ENCODE data around the gene ZNF728. TPM values are rescaled to one million over a fixed set of nuclear protein-coding genes. Genes with fewer than 3 reads are reported as not detected.
"Not testable (repeated sequence)": the region's sequence is repeated elsewhere in the genome, so short reads cannot be mapped to it uniquely, and the experiment has no call there.

The ZNF728 gene
- total RNA-seq, 2 donors from 2014 or later = 0.45 TPM; not detected in 1

DNA sequence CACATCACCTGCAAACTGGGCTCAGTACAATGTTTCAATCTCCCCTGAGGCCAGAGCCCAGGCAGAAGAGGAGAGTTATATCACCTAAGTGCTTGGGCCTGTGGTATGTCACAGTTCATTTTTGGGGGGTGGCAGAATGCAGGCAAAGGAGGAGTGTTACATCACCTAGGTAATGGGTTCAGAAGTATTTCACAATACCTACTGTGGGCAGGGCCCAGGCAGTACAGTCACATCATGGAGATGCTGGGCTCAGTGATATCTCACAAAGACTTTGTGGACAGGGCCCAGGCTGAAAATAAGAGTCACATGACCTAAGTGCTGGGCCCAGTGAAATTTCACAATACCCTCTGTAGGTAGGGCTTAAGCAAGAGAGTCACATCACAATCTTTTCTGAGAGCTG, 12.7 kb upstream of the ZNF728 start:
- intact Hi-C loops (cut with DNase I) = no loop called here
- no peak overlapping the region for H3K27ac ChIP-seq
- no peaks in the 10 kb centered on the region for H3K9me3 ChIP-seq
- H3K4me3 ChIP-seq = no peak overlapping the region
- H3K36me3 ChIP-seq = no peaks in the 10 kb centered on the region
- H3K9ac ChIP-seq (ENCODE audit: low read depth in 2 of 2, low read length in 2 of 2) = no peak overlapping the region
- no peaks in the 10 kb centered on the region for H3K4me1 ChIP-seq
- no peak for DNase-seq
- TF ChIP-seq, protein P1, sequence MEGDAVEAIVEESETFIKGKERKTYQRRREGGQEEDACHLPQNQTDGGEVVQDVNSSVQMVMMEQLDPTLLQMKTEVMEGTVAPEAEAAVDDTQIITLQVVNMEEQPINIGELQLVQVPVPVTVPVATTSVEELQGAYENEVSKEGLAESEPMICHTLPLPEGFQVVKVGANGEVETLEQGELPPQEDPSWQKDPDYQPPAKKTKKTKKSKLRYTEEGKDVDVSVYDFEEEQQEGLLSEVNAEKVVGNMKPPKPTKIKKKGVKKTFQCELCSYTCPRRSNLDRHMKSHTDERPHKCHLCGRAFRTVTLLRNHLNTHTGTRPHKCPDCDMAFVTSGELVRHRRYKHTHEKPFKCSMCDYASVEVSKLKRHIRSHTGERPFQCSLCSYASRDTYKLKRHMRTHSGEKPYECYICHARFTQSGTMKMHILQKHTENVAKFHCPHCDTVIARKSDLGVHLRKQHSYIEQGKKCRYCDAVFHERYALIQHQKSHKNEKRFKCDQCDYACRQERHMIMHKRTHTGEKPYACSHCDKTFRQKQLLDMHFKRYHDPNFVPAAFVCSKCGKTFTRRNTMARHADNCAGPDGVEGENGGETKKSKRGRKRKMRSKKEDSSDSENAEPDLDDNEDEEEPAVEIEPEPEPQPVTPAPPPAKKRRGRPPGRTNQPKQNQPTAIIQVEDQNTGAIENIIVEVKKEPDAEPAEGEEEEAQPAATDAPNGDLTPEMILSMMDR (IDR thresholded peaks at IDR 0.05) = no peak
- H3K27me3 ChIP-seq = no peaks in the 10 kb centered on the region

DNA sequence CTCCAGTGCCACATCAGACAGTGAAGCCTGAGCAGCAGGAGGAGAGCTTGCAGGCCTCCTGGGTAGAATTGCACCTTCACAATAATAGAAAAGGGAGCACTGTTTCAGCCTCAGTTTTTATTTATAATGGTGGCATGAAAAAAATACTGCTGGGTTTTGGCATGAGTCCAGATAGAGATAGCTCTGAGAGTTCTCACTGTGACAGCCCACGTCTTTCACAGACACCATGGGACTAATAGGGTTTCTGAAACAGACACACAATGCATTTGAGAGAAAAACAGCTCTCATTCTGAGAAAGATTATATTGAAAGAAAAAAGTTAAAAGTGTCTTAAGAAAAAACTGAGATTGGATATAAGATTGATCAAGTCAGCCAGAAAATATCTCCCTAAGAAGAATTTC, 8.0 kb downstream of the ZNF728 start:
- H3K4me3 ChIP-seq; DNase-seq; H3K4me1 ChIP-seq; H3K36me3 ChIP-seq; H3K27ac ChIP-seq; H3K9me3 ChIP-seq; H3K27me3 ChIP-seq; intact Hi-C loops (cut with DNase I); H3K9ac ChIP-seq (ENCODE audit: low read depth in 2 of 2, low read length in 2 of 2): not testable (repeated sequence)

DNA sequence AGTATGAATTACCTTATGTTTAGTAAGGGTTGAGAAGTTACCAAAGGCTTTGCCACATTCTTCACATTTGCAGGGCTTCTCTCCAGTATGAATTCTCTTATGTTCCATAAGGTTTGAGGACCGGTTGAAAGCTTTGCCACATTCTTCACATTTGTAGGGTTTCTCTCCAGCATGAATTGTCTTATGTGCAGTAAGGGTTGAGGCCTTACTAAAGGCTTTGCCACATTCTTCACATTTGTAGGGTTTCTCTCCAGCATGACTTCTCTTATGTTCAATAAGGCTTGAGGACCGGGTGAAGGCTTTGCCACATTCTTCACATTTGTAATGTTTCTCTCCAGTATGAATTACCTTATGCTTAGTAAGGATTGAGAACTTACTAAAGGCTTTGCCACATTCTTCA, 26.7 kb downstream of the ZNF728 start:
- Histone ChIP-seq H3K9me3 (peaks cover 10% of the 10 kb centered on the region), H3K9ac (ENCODE audit: low read depth in 2 of 2, low read length in 2 of 2) (no peak overlapping the region)

DNA sequence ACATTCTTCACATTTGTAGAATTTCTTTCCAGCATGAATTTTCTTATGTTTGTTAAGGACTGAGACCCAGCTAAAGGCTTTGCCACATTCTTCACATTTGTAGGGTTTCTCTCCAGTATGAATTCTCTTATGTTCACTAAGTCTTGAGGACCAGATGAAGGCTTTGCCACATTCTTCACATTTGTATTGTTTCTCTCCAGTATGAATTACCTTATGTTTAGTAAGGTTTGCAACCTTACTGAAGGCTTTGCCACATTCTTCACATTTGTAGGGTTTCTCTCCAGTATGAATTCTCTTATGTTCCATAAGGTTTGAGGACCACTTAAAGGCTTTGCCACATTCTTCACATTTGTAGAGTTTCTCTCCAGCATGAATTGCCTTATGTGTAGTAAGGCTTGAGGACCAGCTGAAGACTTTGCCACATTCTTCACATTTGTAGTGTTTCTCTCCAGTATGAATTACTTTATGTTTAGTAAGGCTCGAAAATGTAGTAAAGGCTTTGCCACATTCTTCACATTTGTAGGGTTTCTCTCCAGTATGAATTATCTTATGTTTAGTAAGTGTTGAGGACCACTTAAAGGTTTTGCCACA, 27.3 kb downstream of the ZNF728 start:
- H3K4me3 ChIP-seq; H3K9ac ChIP-seq (ENCODE audit: low read depth in 2 of 2, low read length in 2 of 2); H3K36me3 ChIP-seq; H3K27ac ChIP-seq; H3K27me3 ChIP-seq; H3K4me1 ChIP-seq; DNase-seq; intact Hi-C loops (cut with DNase I): not testable (repeated sequence)
- H3K9me3 ChIP-seq = peaks cover 10% of the 10 kb centered on the region

More for the DNA sequence above, 26.7 kb downstream of the ZNF728 start:
- intact Hi-C loops (cut with DNase I) = no loop called here
- H3K36me3 ChIP-seq = no peaks in the 10 kb centered on the region
- DNase-seq = no peak
- no peaks in the 10 kb centered on the region for H3K27me3 ChIP-seq
- H3K4me3 ChIP-seq = no peak overlapping the region
- H3K27ac ChIP-seq = no peak overlapping the region
- no peaks in the 10 kb centered on the region for H3K4me1 ChIP-seq
- TF ChIP-seq, protein P1 (IDR thresholded peaks at IDR 0.05) = no peak

DNA sequence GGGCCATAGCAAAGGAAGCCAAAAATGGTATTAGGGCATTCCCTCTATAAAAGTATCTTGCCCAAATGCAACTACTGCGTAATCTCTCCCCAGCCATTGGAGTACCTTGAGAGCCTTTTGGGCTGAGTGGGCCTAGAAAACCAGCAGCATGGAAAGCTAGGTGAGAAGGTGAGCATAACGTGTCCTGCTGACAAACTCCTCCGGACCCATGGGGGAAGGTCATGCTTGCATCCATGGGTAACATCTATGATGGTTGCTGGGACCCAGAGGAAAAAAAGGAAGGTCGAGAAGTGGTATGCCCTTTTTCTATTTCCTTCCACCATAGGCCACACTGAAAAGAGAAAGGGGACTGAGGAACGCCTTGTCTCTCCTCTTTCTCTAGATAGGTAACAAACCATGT, 57.4 kb downstream of the ZNF728 start:
- Histone ChIP-seq H3K4me1 (no peaks in the 10 kb centered on the region), H3K36me3 (no peaks in the 10 kb centered on the region), H3K9ac (ENCODE audit: low read depth in 2 of 2, low read length in 2 of 2) (no peak overlapping the region), H3K27me3 (no peaks in the 10 kb centered on the region), H3K27ac (no peak overlapping the region), H3K4me3 (no peak overlapping the region), H3K9me3 (peaks cover 5% of the 10 kb centered on the region)
- TF ChIP-seq, protein P1 (IDR thresholded peaks at IDR 0.05) = no peak
- intact Hi-C loops (cut with DNase I) = no loop called here
- DNase-seq = no peak

DNA sequence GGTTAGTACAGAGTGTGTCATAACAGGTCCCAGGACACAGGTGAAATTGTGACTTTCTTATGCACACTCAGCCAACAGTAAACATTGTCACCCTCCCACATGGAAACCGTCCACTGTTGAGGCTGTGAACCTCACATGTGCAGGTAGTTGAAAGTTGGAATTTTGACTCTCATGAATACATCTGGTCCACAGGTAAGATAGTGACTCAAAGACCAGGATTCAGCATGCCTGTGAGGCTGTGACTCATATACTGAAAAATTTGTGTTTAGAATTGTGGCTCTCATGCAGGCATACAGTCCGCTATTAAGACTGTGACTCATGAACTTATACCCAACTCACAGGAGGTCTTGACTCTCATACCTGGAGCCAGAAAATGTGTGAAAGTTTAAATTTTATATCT, 67.8 kb downstream of the ZNF728 start:
- intact Hi-C loops (cut with DNase I) = no loop called here

DNA sequence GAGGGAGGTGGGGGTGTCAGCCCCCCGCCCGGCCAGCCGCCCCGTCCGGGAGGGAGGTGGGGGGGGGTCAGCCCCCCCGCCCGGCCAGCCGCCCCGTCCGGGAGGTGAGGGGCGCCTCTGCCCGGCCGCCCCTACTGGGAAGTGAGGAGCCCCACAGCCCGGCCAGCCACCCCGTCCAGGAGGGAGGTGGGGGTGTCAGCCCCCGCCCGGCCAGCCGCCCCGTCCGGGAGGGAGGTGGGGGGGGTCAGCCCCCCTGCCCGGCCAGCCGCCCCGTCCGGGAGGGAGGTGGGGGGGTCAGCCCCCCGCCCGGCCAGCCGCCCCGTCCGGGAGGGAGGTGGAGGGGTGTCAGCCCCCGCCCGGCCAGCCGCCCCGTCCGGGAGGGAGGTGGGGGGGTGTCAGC, 75.4 kb downstream of the ZNF728 start:
- H3K36me3 ChIP-seq; H3K27me3 ChIP-seq; H3K4me3 ChIP-seq; H3K9me3 ChIP-seq; intact Hi-C loops (cut with DNase I); DNase-seq; H3K9ac ChIP-seq (ENCODE audit: low read depth in 2 of 2, low read length in 2 of 2); H3K27ac ChIP-seq; H3K4me1 ChIP-seq: not testable (repeated sequence)

More for the DNA sequence above, 67.8 kb downstream of the ZNF728 start:
- no peak for DNase-seq
- Histone ChIP-seq H3K9me3 (no peaks in the 10 kb centered on the region), H3K9ac (ENCODE audit: low read depth in 2 of 2, low read length in 2 of 2) (no peak overlapping the region), H3K4me1 (no peaks in the 10 kb centered on the region), H3K4me3 (no peak overlapping the region), H3K27me3 (no peaks in the 10 kb centered on the region), H3K36me3 (no peaks in the 10 kb centered on the region), H3K27ac (no peak overlapping the region)
- TF ChIP-seq, protein P1 (IDR thresholded peaks at IDR 0.05) = no peak

DNA sequence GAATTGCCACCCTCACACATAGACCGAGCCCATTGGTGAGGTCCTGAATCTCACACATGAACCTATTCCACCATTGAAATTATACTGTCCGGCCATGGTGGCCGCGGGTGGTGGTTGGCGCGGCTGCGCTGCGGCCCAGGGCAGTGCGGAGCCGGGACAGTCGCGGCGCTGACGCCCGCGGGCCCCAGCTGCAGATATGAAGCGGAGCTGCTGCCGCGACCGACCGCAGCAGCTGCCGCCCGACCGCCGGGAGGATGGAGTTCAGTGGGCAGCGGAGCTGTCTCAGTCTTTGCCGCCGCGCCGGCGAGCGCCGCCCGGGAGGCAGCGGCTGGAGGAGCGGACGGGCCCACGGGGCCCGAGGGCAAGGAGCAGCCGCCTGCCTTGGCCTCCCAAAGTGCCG, 77.8 kb downstream of the ZNF728 start:
- H3K4me1 ChIP-seq; H3K9me3 ChIP-seq; DNase-seq; H3K9ac ChIP-seq (ENCODE audit: low read depth in 2 of 2, low read length in 2 of 2); H3K36me3 ChIP-seq; H3K27me3 ChIP-seq; H3K27ac ChIP-seq; intact Hi-C loops (cut with DNase I); H3K4me3 ChIP-seq: not testable (repeated sequence)

All from colonic mucosa (tissue), 4 donors.